Activated T-helper 17 cell treated with anti-CD3 and anti-CD28 coated beads, Interleukin-2, amount 50 U/mL, for 72 hours (primary cell): ENCODE measurements around the gene LDB1. TPM values are rescaled to one million over a fixed set of nuclear protein-coding genes. Genes with fewer than 3 reads are reported as not detected.

ENCODE experiments used
- ATAC-seq: fragments of 150-1000 bp; cut with Tn5 transposase; replicated peaks from 2 replicates; pipeline ENCODE4 v1.10.0; 2021; ENCODE audit warnings: mild to moderate bottlenecking, moderate library complexity
- H3K27ac Mint-ChIP-seq: one replicate; pipeline ENCODE4 v1.8.0; 2022; ENCODE audit warnings: mixed read lengths
- H3K27me3 Mint-ChIP-seq: one replicate; pipeline ENCODE4 v1.8.0; 2022; ENCODE audit warnings: mixed read lengths
- H3K36me3 Mint-ChIP-seq: one replicate; pipeline ENCODE4 v1.8.0; 2022; ENCODE audit warnings: low read depth, mild to moderate bottlenecking, mixed read lengths
- H3K4me1 Mint-ChIP-seq: one replicate; pipeline ENCODE4 v1.8.0; 2022; ENCODE audit warnings: mixed read lengths
- H3K4me3 Mint-ChIP-seq: one replicate; pipeline ENCODE4 v1.8.0; 2022; ENCODE audit warnings: mild to moderate bottlenecking, mixed read lengths
- H3K9me3 Mint-ChIP-seq: one replicate; pipeline ENCODE4 v1.8.0; 2022; ENCODE audit warnings: mixed read lengths
- total RNA-seq, 2 donors: library from RNA; stranded (reverse); gene quantifications; one replicate each; pipeline ENCODE4 v1.2.3, GENCODE V29; 2022

The LDB1 gene
- 10 to 100 TPM; 93.6 to 99.1 TPM for total RNA-seq

GRCh38 chr10:102120142-102120990 is at the start of gene LDB1:
LDB1 (minus strand) TSS chr10:102120368; CDS start chr10:102120110, 258 bp downstream.
- Mint-ChIP-seq H3K4me1 (peaks cover 29% of the 10 kb centered on the region), H3K36me3 (no peaks in the 10 kb centered on the region), H3K27me3 (no peaks in the 10 kb centered on the region), H3K27ac (peak within 1 kb of the TSS; percentile 87), H3K4me3 (peak within 1 kb of the TSS; percentile 93), H3K9me3 (no peaks in the 10 kb centered on the region)
- peak; percentile 58 for ATAC-seq

- H3K36me3 Mint-ChIP-seq, result peaks cover 27% of the 10 kb centered on the region
- no peak overlapping the region for H3K4me3 Mint-ChIP-seq
- no peak overlapping the region for H3K27ac Mint-ChIP-seq
- H3K27me3 Mint-ChIP-seq, result no peaks in the 10 kb centered on the region
- H3K4me1 Mint-ChIP-seq, result peaks cover 4% of the 10 kb centered on the region
- no peak for ATAC-seq
- no peaks in the 10 kb centered on the region for H3K9me3 Mint-ChIP-seq
Measured at GRCh38 chr10:102167861-102168260, 47.7 kb upstream of the LDB1 start.

GRCh38 chr10:102163342-102163989 is 43.3 kb upstream of the LDB1 start:
- Mint-ChIP-seq H3K36me3 (peaks cover 71% of the 10 kb centered on the region), H3K4me3 (no peak overlapping the region), H3K27ac (peak overlapping the region; percentile 65), H3K9me3 (no peaks in the 10 kb centered on the region), H3K4me1 (peaks cover 4% of the 10 kb centered on the region), H3K27me3 (no peaks in the 10 kb centered on the region)
- no peak for ATAC-seq

GRCh38 chr10:102159831-102160230 is 39.7 kb upstream of the LDB1 start:
- H3K27me3 Mint-ChIP-seq, result no peaks in the 10 kb centered on the region
- H3K36me3 Mint-ChIP-seq, result peaks cover 98% of the 10 kb centered on the region
- no peak overlapping the region for H3K27ac Mint-ChIP-seq
- H3K4me3 Mint-ChIP-seq, result no peak overlapping the region
- H3K9me3 Mint-ChIP-seq, result no peaks in the 10 kb centered on the region
- H3K4me1 Mint-ChIP-seq, result peaks cover 14% of the 10 kb centered on the region
- no peak for ATAC-seq

- Mint-ChIP-seq H3K27me3 (no peaks in the 10 kb centered on the region), H3K4me1 (peaks cover 14% of the 10 kb centered on the region), H3K36me3 (peaks cover 100% of the 10 kb centered on the region), H3K4me3 (no peak overlapping the region), H3K9me3 (no peaks in the 10 kb centered on the region), H3K27ac (no peak overlapping the region)
- no peak for ATAC-seq
Measured at GRCh38 chr10:102159051-102159597, 39.0 kb upstream of the LDB1 start.

GRCh38 chr10:102157224-102157623 is 37.1 kb upstream of the LDB1 start:
- no peak for ATAC-seq
- Mint-ChIP-seq H3K36me3 (peaks cover 100% of the 10 kb centered on the region), H3K4me3 (peak overlapping the region; percentile 95), H3K27me3 (no peaks in the 10 kb centered on the region), H3K9me3 (no peaks in the 10 kb centered on the region), H3K4me1 (peaks cover 17% of the 10 kb centered on the region), H3K27ac (peak overlapping the region; percentile 85)

- peak overlapping the region; percentile 91 for H3K27ac Mint-ChIP-seq
- H3K4me1 Mint-ChIP-seq, result peaks cover 31% of the 10 kb centered on the region
- H3K9me3 Mint-ChIP-seq, result no peaks in the 10 kb centered on the region
- H3K4me3 Mint-ChIP-seq, result peak overlapping the region; percentile 95
- no peaks in the 10 kb centered on the region for H3K27me3 Mint-ChIP-seq
- ATAC-seq, result no peak
- H3K36me3 Mint-ChIP-seq, result peaks cover 100% of the 10 kb centered on the region
Measured at GRCh38 chr10:102154466-102155116, 34.4 kb upstream of the LDB1 start.

- peaks cover 100% of the 10 kb centered on the region for H3K36me3 Mint-ChIP-seq
- no peak for ATAC-seq
- H3K27ac Mint-ChIP-seq, result peak overlapping the region; percentile 91
- H3K27me3 Mint-ChIP-seq, result no peaks in the 10 kb centered on the region
- no peaks in the 10 kb centered on the region for H3K9me3 Mint-ChIP-seq
- peaks cover 31% of the 10 kb centered on the region for H3K4me1 Mint-ChIP-seq
- peak overlapping the region; percentile 95 for H3K4me3 Mint-ChIP-seq
Measured at GRCh38 chr10:102153093-102153620, 33.0 kb upstream of the LDB1 start.

GRCh38 chr10:102152545-102152890 is 32.4 kb upstream of the LDB1 start:
- Mint-ChIP-seq H3K27ac (peak overlapping the region; percentile 91), H3K4me3 (peak overlapping the region; percentile 95), H3K36me3 (peaks cover 100% of the 10 kb centered on the region), H3K4me1 (peaks cover 30% of the 10 kb centered on the region), H3K9me3 (no peaks in the 10 kb centered on the region), H3K27me3 (no peaks in the 10 kb centered on the region)
- ATAC-seq, result peak; percentile 33

- Mint-ChIP-seq H3K4me3 (peak within 1 kb of the TSS; percentile 95), H3K4me1 (peaks cover 24% of the 10 kb centered on the region), H3K27ac (peak within 1 kb of the TSS; percentile 91), H3K27me3 (no peaks in the 10 kb centered on the region), H3K9me3 (no peaks in the 10 kb centered on the region), H3K36me3 (peaks cover 100% of the 10 kb centered on the region)
- ATAC-seq, result peak; percentile 93
Measured at GRCh38 chr10:102151774-102152544, 31.8 kb upstream of the LDB1 start, which contains the start of gene NOLC1. NOLC1 (plus strand) TSS chr10:102152389; CDS start chr10:102152411, 22 bp downstream.

GRCh38 chr10:102150970-102151773 is 31.0 kb upstream of the LDB1 start:
- Mint-ChIP-seq H3K9me3 (no peaks in the 10 kb centered on the region), H3K27me3 (no peaks in the 10 kb centered on the region), H3K36me3 (peaks cover 100% of the 10 kb centered on the region), H3K4me3 (peak overlapping the region; percentile 95), H3K4me1 (peaks cover 22% of the 10 kb centered on the region), H3K27ac (peak overlapping the region; percentile 91)
- ATAC-seq, result no peak

- no peaks in the 10 kb centered on the region for H3K9me3 Mint-ChIP-seq
- peaks cover 100% of the 10 kb centered on the region for H3K36me3 Mint-ChIP-seq
- H3K4me1 Mint-ChIP-seq, result peaks cover 20% of the 10 kb centered on the region
- no peaks in the 10 kb centered on the region for H3K27me3 Mint-ChIP-seq
- H3K27ac Mint-ChIP-seq, result peak overlapping the region; percentile 26
- ATAC-seq, result no peak
- no peak overlapping the region for H3K4me3 Mint-ChIP-seq
Measured at GRCh38 chr10:102148275-102148674, 28.1 kb upstream of the LDB1 start.

GRCh38 chr10:102147561-102147960 is 27.4 kb upstream of the LDB1 start:
- Mint-ChIP-seq H3K36me3 (peaks cover 100% of the 10 kb centered on the region), H3K4me3 (no peak overlapping the region), H3K4me1 (peaks cover 14% of the 10 kb centered on the region), H3K27ac (peak overlapping the region; percentile 26), H3K9me3 (no peaks in the 10 kb centered on the region), H3K27me3 (no peaks in the 10 kb centered on the region)
- ATAC-seq, result no peak
